ENCODE data around the gene PAX8.
"Not testable (repeated sequence)": the region's sequence is repeated elsewhere in the genome, so short reads cannot be mapped to it uniquely, and the experiment has no call there.

- not testable (repeated sequence) for TF ChIP-seq CTCF (conservative IDR thresholded peaks at IDR 0.05; ENCODE audit: low read length); EZH2phosphoT487 (IDR thresholded peaks at IDR 0.05; ENCODE audit: borderline replicate concordance)
Measured at GRCh38 chr2:113325161-113325731, 46.5 kb upstream of the PAX8 start.
